Nephron (organoid): ENCODE measurements around the gene BABAM1.

Experiments
- H3K27ac Mint-ChIP-seq, 3 experiments: 2 replicates each; pipeline ENCODE4 v1.8.0; 2020; ENCODE audit warnings: mixed read lengths in 3 of 3, mild to moderate bottlenecking in 2 of 3, moderate library complexity in 1 of 3
- H3K27me3 Mint-ChIP-seq: 2 replicates; pipeline ENCODE4 v1.8.0; 2021; ENCODE audit warnings: low read depth, mild to moderate bottlenecking, moderate library complexity, mixed read lengths
- H3K36me3 Mint-ChIP-seq: 2 replicates; pipeline ENCODE4 v1.8.0; 2020; ENCODE audit warnings: low read depth, mixed read lengths
- H3K4me1 Mint-ChIP-seq: 2 replicates; pipeline ENCODE4 v1.8.0; 2020; ENCODE audit warnings: mixed read lengths
- H3K4me3 Mint-ChIP-seq, 3 experiments: 2 replicates each; pipeline ENCODE4 v1.8.0; 2020; ENCODE audit warnings: mild to moderate bottlenecking in 3 of 3, mixed read lengths in 3 of 3, moderate library complexity in 2 of 3
- H3K9me3 Mint-ChIP-seq: 2 replicates; pipeline ENCODE4 v1.8.0; 2020; ENCODE audit warnings: mixed read lengths
- TF ChIP-seq, protein P1 (sequence below), 3 experiments: fragments of 200-600 bp; sonication (generic); IDR thresholded peaks; one replicate each; pipeline ENCODE4 v1.5.0; 2021; ENCODE audit warnings: antibody characterized with exemption in 3 of 3; ENCODE audit not compliant: unreplicated experiment in 3 of 3

The BABAM1 gene

GRCh38 chr19:17266975-17267788 lies at the start of gene BABAM1:
Gene BABAM1, plus strand, starts transcription at chr19:17267443. Its CDS starts 1,364 bp downstream, at chr19:17268807.
- peaks cover 14% of the 10 kb centered on the region for H3K4me1 Mint-ChIP-seq
- H3K9me3 Mint-ChIP-seq: no peaks in the 10 kb centered on the region
- peaks cover 20% of the 10 kb centered on the region for H3K36me3 Mint-ChIP-seq
- TF ChIP-seq, protein P1, sequence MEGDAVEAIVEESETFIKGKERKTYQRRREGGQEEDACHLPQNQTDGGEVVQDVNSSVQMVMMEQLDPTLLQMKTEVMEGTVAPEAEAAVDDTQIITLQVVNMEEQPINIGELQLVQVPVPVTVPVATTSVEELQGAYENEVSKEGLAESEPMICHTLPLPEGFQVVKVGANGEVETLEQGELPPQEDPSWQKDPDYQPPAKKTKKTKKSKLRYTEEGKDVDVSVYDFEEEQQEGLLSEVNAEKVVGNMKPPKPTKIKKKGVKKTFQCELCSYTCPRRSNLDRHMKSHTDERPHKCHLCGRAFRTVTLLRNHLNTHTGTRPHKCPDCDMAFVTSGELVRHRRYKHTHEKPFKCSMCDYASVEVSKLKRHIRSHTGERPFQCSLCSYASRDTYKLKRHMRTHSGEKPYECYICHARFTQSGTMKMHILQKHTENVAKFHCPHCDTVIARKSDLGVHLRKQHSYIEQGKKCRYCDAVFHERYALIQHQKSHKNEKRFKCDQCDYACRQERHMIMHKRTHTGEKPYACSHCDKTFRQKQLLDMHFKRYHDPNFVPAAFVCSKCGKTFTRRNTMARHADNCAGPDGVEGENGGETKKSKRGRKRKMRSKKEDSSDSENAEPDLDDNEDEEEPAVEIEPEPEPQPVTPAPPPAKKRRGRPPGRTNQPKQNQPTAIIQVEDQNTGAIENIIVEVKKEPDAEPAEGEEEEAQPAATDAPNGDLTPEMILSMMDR (IDR thresholded peaks at IDR 0.05; ENCODE audit: unreplicated experiment in 3 of 3): no peak
- H3K27me3 Mint-ChIP-seq: no peaks in the 10 kb centered on the region
- peak within 1 kb of the TSS; percentile 84 to 86 (median 85) for H3K4me3 Mint-ChIP-seq
- H3K27ac Mint-ChIP-seq: peak within 1 kb of the TSS; percentile 15 to 74 (median 61)

GRCh38 chr19:17219286-17219685 lies 48.0 kb upstream of the BABAM1 start:
- Mint-ChIP-seq H3K27me3 (no peaks in the 10 kb centered on the region), H3K27ac (no peak overlapping the region), H3K36me3 (peaks cover 29% of the 10 kb centered on the region), H3K4me1 (peaks cover 6% of the 10 kb centered on the region), H3K9me3 (no peaks in the 10 kb centered on the region), H3K4me3 (no peak overlapping the region)
- TF ChIP-seq, protein P1 (IDR thresholded peaks at IDR 0.05; ENCODE audit: unreplicated experiment in 3 of 3): no peak

GRCh38 chr19:17220207-17220758 lies 47.0 kb upstream of the BABAM1 start:
- Mint-ChIP-seq H3K27ac (no peak overlapping the region), H3K36me3 (peaks cover 25% of the 10 kb centered on the region), H3K4me3 (no peak overlapping the region), H3K4me1 (peaks cover under 1% of the 10 kb centered on the region), H3K9me3 (no peaks in the 10 kb centered on the region), H3K27me3 (no peaks in the 10 kb centered on the region)
- TF ChIP-seq, protein P1 (IDR thresholded peaks at IDR 0.05; ENCODE audit: unreplicated experiment in 3 of 3): no peak

DNA sequence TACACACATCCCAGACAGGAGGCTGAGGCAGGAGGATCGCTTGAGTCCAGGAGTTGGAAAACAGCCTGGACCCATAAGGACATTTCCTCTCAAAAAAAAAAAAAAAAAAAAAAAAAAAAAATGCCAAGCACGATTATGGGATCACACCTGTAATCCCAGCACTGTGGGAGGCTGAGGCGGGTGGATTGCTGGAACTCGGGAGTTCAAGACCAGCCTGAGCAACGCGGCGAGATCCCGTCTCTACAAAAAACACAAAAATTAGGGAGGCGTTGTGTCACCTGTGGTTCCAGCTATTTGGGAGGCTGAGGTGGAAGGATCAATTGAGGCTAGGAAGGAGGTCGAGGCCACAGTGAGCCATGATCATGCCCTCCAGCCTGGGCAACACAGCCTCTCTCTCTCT lies 42.2 kb upstream of the BABAM1 start:
- no peaks in the 10 kb centered on the region for H3K27me3 Mint-ChIP-seq
- peaks cover 4% of the 10 kb centered on the region for H3K4me1 Mint-ChIP-seq
- H3K9me3 Mint-ChIP-seq: no peaks in the 10 kb centered on the region
- H3K4me3 Mint-ChIP-seq: peak overlapping the region; percentile 58 to 65 (median 58)
- peaks cover 6% of the 10 kb centered on the region for H3K36me3 Mint-ChIP-seq
- TF ChIP-seq, protein P1 (IDR thresholded peaks at IDR 0.05; ENCODE audit: unreplicated experiment in 3 of 3): no peak
- H3K27ac Mint-ChIP-seq: no peak overlapping the region

DNA sequence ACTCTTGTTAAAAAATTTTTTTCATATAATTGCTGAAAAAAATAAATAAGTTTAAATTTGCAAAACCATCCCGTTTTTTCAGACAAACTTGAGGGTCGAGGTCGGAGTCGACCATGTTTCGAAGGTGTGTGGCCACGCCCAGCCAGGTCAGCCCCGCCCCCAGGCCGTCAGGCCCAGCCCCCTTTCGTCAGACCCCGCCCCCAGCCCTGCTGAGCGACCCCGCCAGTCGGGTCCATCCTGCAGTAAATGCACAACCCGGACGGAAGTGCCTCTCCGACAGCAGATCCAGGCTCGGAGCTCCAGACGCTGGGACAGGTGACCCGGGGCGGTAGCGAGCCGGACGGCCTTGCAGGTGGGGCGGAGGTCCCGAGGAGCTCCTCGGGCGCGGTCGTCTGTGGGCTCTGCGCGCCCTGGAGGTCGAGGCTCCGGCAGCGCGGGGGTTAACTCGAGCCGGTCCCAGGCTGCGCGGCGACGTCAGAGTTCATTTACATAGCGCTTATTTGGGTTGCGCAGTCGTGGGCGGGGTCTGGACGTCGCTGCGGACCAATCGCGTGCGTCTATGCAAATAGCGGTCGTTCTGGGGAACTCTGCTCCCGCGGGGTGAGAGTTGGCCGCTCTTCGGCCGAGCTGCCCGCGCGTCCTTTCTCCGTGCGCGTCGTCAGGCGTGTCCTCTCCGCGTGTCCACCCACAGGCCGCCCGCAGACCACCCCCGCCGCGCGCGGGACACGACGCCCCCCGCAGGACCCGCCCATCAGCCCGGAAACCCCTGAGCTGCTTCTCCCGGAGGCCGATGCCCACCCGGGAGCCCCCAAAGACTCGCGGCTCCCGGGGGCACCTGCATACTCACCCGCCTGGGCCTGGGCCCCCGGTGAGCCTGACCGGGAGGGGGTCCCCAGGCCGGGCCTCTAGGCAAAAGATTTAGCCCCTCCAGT lies 41.0 kb upstream of the BABAM1 start, which contains the start of gene OCEL1:
Gene OCEL1, plus strand, starts transcription at position 225 of the 932 bp plus-strand sequence. Its CDS starts 22 bp downstream, at position 247.
- H3K27me3 Mint-ChIP-seq: no peaks in the 10 kb centered on the region
- H3K4me1 Mint-ChIP-seq: peaks cover 4% of the 10 kb centered on the region
- H3K9me3 Mint-ChIP-seq: no peaks in the 10 kb centered on the region
- H3K4me3 Mint-ChIP-seq: peak within 1 kb of the TSS; percentile 88 to 92 (median 90)
- H3K27ac Mint-ChIP-seq: peak within 1 kb of the TSS; percentile 48 to 84 (median 80)
- peaks cover 17% of the 10 kb centered on the region for H3K36me3 Mint-ChIP-seq
- TF ChIP-seq, protein P1 (IDR thresholded peaks at IDR 0.05; ENCODE audit: unreplicated experiment in 3 of 3): no peak
